Astrocyte (in vitro differentiated cells and primary cell): ENCODE data around the gene PTPRT.

Source experiments
- CTCF ChIP-seq: IDR thresholded peaks from 2 replicates; pipeline ENCODE4 v1.5.1; 2011; ENCODE audit warnings: low read depth, mild to moderate bottlenecking, inconsistent platforms, low read length, moderate library complexity; ENCODE audit not compliant: insufficient read depth
- EZH2 ChIP-seq: IDR thresholded peaks from 2 replicates; pipeline ENCODE4 v1.6.1; 2012; ENCODE audit warnings: mild to moderate bottlenecking, low read length, inconsistent platforms; ENCODE audit not compliant: insufficient read depth

- TF ChIP-seq CTCF (no peak), EZH2 (no peak)
Observed at GRCh38 chr20:42634156-42634555, 555.5 kb downstream of the PTPRT start.
